HL-60 (cell line): ENCODE data around the gene TRAPPC1.

Experiments used
- DNase-seq, 2 experiments: peaks; one replicate each; pipeline ENCODE4 v3.0.0-alpha.2; 2010 to 2020; ENCODE audit warnings: low read depth in 1 of 2, low spot score in 1 of 2
- H3K27ac ChIP-seq: fragments of 250-450 bp; sonication (Bioruptor Pico); replicated peaks from 2 replicates; pipeline ENCODE4 v1.5.1; 2020; ENCODE audit warnings: mild to moderate bottlenecking, moderate library complexity
- H3K27me3 ChIP-seq: fragments of 250-450 bp; sonication (Bioruptor Pico); 2 replicates; pipeline ENCODE4 v1.5.1; 2021; ENCODE audit warnings: mild to moderate bottlenecking, moderate library complexity; ENCODE audit not compliant: insufficient read depth, poor library complexity, severe bottlenecking
- H3K4me3 ChIP-seq: replicated peaks from 2 replicates; pipeline ENCODE4 v1.5.1; 2011; ENCODE audit warnings: mild to moderate bottlenecking, control low read depth, low read length; ENCODE audit not compliant: insufficient read depth
- GABPA ChIP-seq: IDR thresholded peaks from 2 replicates; pipeline ENCODE4 v1.6.1; 2012; ENCODE audit warnings: low read depth
- POLR2AphosphoS5 ChIP-seq: IDR thresholded peaks from 2 replicates; pipeline ENCODE4 v1.6.1; 2012; ENCODE audit warnings: low read depth
- REST ChIP-seq: IDR thresholded peaks from 2 replicates; pipeline ENCODE4 v1.6.1; 2012; ENCODE audit warnings: low read depth; ENCODE audit not compliant: insufficient replicate concordance
- SPI1 ChIP-seq: IDR thresholded peaks from 2 replicates; pipeline ENCODE4 v1.6.1; 2012; ENCODE audit warnings: low read depth, mild to moderate bottlenecking, borderline replicate concordance
- TF ChIP-seq, protein P1 (sequence below): IDR thresholded peaks from one replicate; pipeline ENCODE4 v1.5.1; 2011; ENCODE audit warnings: low read length, control low read depth, inconsistent platforms; ENCODE audit not compliant: insufficient read depth

TRAPPC1 gene

GRCh38 chr17:7932483-7932891 lies 741 bp upstream of the TRAPPC1 start:
- DNase-seq = peak in 1 of 2 experiments; percentile 7
- Histone ChIP-seq H3K27ac (peak overlapping the region; percentile 89), H3K27me3 (no peaks in the 10 kb centered on the region), H3K4me3 (peak overlapping the region; percentile 61)
- no peak for TF ChIP-seq POLR2AphosphoS5
- TF ChIP-seq REST = no peak
- no peak for TF ChIP-seq SPI1
- TF ChIP-seq, protein P1, sequence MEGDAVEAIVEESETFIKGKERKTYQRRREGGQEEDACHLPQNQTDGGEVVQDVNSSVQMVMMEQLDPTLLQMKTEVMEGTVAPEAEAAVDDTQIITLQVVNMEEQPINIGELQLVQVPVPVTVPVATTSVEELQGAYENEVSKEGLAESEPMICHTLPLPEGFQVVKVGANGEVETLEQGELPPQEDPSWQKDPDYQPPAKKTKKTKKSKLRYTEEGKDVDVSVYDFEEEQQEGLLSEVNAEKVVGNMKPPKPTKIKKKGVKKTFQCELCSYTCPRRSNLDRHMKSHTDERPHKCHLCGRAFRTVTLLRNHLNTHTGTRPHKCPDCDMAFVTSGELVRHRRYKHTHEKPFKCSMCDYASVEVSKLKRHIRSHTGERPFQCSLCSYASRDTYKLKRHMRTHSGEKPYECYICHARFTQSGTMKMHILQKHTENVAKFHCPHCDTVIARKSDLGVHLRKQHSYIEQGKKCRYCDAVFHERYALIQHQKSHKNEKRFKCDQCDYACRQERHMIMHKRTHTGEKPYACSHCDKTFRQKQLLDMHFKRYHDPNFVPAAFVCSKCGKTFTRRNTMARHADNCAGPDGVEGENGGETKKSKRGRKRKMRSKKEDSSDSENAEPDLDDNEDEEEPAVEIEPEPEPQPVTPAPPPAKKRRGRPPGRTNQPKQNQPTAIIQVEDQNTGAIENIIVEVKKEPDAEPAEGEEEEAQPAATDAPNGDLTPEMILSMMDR = no peak
- no peak for TF ChIP-seq GABPA

DNA sequence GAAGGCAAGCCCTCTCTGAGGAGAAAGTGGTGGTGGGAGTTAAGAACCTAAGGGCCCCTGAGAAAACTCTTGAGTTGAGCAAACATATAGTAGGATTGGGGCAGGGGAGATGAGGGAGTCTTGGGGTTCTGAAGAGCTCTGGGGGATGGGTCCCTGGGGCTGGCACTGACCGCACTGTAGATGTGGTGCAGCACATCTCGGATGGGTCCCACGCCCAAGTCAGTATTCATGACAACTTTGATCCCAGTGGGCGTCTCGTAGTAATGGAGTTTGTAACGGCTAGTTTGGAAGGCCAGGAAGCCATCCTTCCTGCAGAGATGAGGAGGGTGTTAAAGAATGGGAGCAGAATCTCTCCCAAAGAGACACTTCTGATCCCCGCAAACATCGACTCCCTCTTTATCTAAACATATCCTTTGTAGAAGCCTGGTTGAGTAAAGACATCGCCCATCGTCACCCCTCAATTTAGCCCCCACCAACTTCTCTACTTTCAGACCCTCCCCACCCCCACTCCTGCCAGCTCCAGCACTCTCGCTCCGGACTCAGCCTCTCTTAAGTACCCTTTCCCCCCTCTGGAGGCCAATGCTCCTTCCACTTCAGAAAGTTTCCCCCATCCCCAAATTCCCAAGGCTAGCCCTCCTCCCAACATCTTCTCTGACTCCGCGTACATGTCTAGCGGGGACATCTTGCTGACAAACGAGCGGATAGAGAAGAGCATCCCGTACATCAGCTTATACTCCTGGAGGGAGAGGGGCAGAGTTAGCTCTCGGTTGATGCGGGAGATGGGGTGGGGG lies 710 bp downstream of the TRAPPC1 start:
- DNase-seq = no peak
- no peaks in the 10 kb centered on the region for H3K27me3 ChIP-seq
- H3K27ac ChIP-seq = peak overlapping the region; percentile 89
- peak overlapping the region; percentile 77 for H3K4me3 ChIP-seq
- TF ChIP-seq POLR2AphosphoS5 = no peak
- TF ChIP-seq, protein P1 = no peak
- TF ChIP-seq SPI1 = no peak
- TF ChIP-seq REST = no peak

DNA sequence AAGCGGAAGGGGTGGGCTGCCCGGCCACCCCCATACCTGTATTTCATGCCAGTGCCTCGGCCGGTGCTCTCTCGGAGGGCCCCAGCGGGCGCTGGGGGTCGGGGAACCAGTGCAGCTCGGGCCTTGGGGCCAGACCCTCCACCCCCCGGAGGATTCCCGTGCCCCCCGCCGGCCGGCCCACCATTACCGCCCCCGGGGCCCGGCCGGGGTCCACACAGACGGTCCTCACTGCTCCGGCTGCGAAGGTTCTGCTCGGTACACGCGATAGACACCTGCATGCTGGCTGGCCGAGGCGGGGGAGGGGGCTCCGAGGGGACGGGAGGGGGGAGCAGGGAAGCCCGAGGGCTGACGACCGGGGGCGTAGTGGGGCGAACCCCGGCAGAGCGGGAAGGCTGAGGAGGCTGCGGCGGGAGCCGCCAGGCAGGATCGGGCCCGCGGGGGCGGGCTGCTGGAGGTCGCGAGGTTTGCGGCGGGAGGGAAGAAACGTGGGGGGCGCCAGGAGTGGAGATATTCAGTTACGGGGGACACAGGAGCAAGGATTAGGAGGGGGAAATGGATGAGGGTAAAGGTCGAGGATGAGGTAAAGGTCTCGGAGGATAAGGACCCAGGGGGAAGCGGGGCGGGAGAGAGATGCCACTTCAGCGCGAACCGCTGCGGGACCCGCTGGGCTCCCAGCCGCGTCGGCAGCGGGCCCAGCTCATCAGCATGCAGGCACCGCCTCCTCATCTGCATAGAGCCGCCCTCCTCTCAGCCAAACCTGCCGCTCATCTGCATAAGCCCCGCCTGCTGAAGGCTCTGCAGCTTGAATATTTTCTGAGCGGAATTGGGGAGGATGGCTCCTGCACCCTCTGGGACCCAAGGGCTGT lies 2.4 kb downstream of the TRAPPC1 start, which contains the start of gene KCNAB3:
Gene KCNAB3, minus strand, starts transcription at position 699 of the 866 bp plus-strand sequence. Its CDS starts 421 bp downstream, at position 278.
- no peaks in the 10 kb centered on the region for H3K27me3 ChIP-seq
- TF ChIP-seq POLR2AphosphoS5 (no peak), GABPA (no peak), REST (no peak), SPI1 (no peak)
- TF ChIP-seq, protein P1 = no peak
- H3K27ac ChIP-seq = no peak within 1 kb of the TSS
- no peak for DNase-seq
- no peak within 1 kb of the TSS for H3K4me3 ChIP-seq
